Skin of body (tissue), 2 donors: ENCODE data around the gene GMDS. TPM values are rescaled to one million over a fixed set of nuclear protein-coding genes. Genes with fewer than 3 reads are reported as not detected.

Experiments
- DNase-seq: peaks from one replicate; lab custom pipeline; 2025; lab: John Stamatoyannopoulos, UW
- total RNA-seq: library from RNA; depleted of rRNA; stranded (reverse); fragments of >200 nt; gene quantifications from one replicate; pipeline ENCODE4 v1.2.3, GENCODE V29; 2014

The GMDS gene
- total RNA-seq, 1 donor from 2014 or later = 12.5 TPM

DNA sequence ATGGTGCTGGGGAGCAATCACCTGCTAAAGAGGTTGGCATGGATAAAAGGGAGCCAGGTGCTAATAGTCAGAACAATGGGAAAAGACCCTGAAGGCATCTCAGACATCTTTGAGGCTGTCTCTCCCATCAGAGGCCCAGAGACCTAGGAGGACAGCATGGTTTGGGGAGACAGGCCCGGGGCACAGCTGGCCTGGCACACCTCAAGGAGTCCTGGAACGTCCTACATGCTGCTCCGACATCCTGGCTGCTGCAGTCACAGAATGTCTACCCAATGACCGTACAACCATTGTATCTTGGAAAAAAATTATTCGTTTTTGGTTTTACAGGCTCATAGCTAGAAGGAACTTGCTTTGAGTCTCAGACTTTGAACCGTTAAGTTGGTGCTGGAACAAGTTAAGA lies 4.4 kb downstream of the GMDS start:
- DNase-seq = no peak

DNA sequence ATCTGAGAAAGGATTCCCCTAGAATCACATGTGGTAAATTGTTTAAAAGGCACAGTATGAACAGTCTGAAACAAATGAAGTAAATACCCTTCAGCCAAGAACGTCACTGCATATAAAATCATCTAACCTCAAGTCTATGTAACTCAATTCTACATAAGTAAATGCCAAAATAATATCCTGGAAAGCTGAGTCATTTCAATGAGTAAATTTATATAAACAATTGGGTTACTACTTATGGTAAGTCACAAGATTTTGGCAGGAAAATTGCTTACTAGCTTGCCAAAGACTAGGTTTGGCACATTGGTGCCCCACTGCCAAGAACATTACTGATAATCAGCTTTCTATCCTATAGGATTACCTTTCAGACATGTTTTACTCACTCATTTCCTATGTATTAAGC lies 8.4 kb downstream of the GMDS start:
- no peak for DNase-seq

DNA sequence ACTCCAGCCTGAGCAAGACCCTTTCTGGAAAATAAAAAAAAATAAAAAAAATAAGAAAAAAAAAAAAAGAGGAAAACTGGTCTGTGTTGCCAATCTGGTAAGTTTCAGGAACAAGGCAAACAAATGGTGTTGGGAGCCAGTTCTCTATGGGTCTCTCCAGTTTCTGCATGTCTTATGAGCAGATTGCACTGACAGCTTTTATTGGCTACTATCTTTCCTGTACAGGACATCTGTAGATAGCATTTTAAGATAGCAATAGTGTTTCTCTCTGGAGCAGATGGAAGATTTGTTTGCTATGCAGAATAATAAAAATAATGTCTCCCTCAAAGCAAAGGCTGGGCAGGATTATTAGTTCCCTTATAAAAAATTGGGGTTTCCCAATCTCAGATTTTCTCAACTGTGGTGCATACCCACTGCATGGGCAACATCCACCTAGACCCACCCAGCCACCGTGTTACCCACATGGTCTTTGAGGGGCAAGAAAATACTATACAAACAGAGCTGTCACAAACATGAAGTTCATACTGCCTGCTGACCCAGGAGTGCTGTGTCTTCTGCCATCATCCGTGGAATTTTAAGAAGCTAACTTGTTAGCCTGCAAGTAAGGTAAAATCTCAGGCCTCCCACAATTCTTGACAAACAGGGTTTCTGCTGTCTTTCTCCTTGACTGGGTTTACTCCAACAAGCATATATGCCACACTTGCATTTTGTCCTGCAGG lies 9.5 kb downstream of the GMDS start:
- DNase-seq = no peak

DNA sequence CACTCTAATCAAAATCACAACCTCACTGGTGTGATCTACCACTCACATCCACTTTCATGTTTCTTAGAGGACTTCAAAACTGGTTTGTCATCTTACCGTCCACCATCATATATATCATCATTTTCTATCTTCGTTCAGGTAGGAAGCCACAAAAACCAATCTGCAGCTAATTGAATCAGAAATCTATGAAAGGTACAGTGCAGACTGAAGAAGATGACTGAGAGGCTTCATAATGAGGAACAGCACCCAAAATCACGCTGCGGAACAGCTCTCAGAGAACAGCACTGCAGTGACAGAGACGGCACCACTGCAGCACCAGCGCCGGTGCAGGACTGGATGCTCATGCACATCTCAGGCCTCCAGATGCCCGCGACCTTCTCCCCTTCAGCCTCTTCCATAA lies 13.0 kb downstream of the GMDS start:
- no peak for DNase-seq

DNA sequence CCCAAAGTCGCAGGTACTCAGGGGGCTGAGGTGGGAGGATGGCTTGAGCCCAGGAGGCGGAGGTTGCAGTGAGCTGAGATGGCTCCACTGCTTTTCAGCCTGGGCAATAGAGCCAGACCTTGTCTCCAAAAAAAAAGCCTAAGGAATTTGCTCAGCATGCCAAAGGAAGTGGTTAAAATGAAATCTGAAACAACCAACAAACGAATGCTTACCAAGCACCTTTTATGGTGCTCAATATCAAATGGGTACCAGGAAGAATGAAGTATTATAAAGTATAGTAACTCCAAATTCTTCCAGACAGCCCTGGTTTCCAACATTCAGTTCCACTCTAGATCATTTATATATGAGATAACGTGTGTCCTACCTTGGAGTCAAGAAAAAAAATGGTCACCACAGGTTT lies 14.0 kb downstream of the GMDS start:
- DNase-seq = no peak

DNA sequence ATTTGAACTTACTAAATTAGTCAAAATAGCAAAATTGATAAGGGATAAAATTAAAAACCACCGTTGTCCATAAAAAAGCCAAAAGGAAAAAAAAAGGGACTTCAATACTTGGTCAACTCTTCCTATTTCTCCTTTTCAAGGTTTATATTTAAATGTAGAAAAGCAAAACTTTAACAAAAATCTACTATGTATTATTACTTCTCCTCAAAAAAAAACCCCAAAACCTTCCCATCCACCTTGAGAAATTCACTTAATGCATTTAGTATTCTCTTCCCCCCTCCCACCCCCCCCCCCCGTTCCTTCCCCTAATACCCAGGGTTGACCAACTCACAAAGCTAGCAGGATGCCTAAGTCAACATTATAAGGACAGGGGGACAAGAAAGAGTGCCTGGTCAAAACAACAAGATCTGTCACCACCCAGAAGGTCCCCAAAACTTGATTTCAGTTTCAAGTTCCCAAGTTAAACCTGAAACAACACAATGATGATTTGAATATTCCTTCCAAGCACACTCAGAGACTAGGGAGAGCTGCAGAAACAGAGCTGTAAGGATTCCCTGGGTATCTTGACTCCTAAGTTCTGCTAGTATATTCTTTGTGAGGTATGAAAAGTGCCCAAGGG lies 14.6 kb downstream of the GMDS start:
- no peak for DNase-seq

DNA sequence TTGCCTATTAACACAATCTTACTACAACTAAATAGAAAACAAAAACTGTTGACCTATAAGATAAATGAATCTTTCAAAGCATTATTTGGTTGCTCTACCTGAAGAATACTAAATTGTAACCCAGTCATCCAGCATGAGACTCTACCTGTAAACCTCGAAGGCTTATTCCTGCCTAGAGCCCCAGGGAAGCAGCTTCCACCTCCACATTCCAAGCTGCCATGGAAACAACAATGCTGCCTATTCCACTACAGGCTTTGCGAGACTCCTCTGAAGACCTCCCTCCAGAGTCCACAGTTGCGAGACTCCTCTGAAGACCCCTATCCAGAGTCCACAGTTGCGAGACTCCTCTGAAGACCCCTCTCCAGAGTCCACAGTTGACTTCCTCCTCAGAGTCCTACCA lies 15.7 kb downstream of the GMDS start:
- no peak for DNase-seq

DNA sequence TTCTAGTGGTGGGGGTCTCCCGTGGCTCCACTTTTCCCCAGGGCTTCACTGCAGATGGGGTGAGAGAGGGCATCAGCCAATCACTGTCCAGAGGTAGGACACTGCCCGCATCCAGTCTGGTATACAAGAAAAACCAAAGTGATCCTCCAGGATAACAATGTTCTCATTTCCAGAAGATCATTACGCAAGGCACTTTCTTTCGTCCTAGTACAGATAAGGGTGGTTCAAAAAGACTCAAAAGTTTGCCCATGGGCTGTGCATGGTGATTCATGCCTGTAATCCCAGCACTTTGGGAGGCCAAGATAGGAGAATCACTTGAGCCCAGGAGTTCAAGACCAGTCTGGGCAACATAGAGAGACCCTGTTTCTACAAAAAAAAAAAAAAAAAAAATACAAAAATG lies 16.4 kb downstream of the GMDS start:
- no peak for DNase-seq

DNA sequence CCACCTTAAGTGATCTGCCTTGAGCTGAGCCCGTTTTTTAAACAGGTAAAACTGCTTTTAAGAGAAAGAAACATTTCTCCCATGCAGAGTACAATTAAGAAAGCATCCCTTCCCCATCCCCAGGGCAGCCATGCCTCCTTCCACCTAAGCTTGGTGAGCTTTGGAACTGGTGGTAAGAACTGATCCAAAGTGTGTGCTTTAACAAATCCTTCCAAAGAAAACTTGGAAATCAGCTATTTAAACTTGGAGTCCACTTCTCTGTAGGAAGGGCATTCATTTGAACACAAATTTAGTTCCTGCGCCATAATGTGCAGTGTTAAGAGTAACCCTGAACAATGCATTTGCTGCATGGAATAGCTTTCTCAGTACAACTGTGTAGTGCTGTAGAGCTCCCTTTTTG lies 17.0 kb downstream of the GMDS start:
- DNase-seq = no peak

DNA sequence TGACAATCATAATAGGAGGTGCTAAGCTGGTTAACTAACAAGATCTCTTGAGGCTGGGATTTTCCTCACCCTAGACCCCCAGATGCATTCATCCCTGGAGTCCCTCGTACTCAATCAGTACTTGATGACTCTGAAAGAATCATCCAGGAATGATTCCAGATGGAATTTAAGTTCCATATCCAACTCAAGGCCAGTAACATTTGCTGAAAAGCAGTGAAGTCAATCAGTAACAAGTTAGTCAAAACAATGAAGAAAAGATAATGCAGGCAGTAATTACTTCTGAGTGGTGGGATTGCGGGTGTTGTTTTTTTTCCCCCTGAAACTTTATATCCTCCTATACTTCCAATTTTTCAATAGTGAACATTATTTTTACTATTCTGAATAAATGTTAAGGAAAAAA lies 18.6 kb downstream of the GMDS start:
- no peak for DNase-seq

DNA sequence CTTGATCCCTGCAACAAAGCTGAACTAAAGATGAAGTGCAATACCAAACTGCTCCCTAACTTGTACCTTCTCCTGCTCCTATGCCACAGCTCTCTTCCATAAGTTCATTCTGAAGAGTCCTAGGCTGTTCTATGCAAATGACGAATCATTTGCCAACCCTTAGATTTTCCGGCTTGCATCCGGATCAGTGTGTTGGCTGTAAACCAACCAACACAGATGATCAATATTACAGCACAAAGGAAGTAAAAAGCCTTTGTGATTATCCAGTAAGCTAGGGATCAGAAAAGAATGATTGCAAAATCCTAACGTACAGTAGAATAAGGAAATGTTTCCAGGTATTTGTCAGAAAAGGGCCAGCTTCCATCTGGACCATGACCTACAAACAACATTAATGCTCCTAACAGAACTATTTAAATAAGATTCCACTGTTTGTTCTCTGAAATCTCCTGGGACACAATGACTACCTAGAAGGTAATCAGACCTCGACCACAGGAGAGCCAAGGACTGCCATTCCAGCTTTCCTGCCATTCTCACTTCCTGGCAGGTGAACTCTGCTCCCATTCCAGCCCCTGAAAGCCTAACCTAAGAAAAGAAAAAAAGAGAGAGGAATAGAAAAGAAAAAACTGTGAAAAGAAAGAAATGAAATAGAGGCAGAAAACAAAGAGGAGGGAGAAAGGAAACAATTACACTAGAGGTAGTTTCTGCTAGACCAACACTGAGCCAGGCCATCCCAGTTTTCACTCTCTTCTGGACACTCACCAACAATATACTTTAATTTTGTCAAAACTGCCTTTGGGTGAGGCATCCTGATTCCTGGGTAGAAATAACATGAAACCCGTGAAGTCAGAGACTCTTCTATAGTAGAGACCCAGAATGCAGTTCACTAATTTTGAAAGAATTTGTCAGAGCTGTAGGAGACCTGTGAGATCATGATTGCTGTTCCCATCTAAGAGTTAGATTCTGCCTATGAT lies 19.7 kb downstream of the GMDS start:
- DNase-seq = no peak

DNA sequence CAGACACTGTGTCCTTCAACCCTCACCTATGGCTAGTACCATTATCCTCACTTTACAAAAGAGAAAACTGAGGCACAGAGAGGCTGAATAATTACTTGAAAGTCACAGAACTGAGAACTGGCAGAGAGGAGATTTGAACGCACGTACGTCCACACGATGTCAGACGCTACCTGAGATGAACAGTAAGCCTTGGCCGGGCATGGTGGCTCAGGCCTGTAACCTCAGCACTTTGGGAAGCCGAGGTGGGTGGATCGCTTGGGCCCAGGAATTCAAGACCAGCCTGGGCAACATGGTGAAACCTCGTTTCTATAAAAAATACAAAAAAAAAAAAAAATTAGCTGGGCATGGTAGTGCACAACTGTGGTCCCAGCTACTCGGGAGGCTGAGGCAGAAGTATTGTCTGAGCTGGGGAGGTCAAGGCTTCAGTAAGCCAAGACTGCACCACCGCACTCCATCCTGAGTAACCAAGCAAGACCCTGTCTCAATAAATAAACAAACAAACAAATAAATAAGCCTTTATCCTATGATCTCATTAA lies 20.5 kb downstream of the GMDS start:
- no peak for DNase-seq

DNA sequence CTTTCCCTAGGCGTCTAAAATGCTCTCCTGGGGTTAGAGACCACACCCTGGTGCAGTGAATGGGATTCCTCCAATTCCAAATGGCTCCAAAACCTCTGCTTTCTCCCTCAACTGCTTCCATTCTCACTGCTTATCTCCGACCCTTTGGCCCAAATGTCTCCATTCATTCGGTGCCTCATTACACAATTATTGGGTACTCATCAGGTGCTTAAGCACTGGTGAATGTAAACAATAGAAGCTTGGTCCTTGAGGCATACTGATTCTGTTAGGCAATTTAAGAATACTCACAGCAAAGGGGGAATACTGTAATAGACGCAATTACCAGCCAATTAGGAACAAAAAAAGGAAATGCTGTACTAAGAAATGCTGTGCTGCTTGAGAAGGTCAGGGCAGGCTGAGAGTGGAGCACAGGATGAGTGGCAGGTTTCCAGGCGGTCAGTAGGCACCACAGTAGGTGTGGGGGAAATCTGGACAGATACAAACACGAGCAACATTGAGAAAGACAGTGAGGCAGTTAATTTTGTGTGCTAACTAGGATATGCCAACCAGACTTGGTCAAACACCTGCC lies 23.0 kb downstream of the GMDS start:
- DNase-seq = no peak

DNA sequence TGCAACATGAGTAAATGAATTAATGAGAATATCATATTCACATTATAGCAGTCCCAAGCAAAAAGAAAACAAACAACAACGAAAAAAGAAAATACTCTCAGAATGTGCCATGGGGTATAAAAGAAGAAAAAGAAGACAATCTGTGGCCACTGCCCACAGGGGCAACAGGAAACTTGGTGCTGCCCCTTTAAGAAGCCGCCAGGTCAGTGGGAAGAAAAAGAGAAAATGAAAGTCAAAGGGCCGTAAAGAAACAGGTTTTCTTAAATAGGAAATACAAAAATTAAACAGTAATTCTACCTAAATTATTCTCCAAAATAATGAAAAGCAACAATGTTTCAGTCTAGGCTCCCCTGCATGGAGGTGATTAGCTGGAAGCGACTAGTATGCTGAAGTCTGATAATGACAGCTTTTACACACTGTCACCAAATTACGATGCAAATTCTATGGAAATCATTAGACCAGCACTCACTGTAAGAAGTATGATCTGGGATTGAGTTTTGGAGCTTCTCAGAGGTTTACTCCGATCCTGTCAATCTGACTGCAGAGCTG lies 23.6 kb downstream of the GMDS start:
- no peak for DNase-seq

DNA sequence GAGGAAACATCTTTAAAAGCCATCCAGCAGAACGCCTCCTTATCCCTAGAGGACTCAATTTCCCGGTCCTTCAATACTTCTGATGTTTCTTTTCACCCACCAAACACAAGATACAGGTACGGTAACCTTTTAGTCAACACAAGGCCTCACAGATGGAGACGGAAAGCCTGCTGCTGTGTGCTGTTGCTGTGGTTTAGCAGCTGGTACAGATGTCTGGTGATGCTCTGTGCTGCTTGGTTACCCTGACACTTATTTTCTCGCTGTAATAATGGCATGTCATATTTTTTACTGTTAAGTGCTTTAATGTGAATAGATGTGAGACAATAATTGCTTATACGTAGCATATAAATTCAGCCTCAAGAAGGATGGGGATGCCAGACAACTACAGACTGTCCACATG lies 25.3 kb downstream of the GMDS start:
- no peak for DNase-seq

DNA sequence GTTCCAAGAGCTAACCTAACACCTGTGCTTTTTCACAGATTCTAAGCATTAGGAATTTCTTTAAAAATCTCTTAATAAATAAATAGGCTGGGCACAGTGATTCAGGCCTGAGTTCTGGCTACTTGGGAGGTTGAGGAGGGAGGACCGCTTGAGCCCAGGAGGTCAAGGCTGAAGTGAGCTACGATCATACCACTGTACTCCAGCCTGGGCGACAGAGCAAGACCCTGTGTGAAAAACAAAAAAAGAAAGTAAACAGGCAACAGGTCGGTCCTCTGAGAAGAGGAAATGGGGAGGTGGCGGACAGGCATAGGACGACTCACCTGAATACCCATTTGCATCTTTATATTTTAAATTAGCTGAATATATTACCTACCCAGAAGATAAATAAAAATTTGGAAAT lies 26.5 kb downstream of the GMDS start:
- DNase-seq = no peak

DNA sequence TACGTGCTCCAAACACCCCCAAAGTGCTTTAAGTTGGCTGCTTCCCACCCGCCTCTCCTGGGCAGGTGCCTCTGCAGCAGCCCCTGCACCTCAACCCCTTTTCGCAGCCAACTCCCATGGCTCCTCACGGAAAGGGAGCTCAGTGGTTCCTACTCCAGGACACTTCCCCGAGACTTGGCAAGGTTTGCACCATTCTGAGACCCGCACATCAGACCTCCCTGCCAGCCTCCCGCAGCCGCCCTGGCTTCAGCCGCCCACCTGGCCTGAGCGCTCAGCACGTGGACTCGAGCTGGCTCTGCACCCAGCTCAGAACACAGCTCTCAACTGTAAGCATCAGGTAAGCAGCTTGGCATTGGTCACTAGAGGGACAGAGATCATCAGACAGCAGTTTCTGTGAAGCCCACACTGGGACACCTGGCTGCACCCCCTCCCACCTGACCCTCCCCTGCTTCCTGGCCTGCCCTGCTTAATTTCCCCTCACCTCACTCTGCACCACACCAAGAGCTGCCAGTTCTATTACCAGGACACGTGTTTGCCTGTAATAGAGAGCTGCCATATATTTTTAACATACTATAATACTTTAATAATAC lies 28.5 kb downstream of the GMDS start:
- no peak for DNase-seq

DNA sequence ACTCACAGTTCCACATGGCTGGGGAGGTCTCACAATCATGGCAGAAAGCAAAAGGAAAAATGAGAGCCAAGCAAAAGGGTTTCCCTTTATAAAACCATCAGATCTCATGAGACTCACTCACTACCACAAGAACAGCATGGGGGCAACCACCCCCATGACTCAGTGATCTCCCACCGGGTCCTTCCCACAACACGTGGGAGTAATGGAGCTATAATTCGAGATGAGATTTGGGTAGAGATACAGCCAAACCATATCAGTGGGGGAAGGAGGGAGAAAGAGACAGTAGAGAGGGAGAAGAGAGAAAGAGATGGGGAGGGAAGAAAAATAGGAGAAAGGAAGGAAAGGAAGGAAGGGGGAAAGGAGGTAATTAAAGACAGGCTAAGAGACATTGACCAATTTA lies 30.1 kb downstream of the GMDS start:
- DNase-seq = no peak

DNA sequence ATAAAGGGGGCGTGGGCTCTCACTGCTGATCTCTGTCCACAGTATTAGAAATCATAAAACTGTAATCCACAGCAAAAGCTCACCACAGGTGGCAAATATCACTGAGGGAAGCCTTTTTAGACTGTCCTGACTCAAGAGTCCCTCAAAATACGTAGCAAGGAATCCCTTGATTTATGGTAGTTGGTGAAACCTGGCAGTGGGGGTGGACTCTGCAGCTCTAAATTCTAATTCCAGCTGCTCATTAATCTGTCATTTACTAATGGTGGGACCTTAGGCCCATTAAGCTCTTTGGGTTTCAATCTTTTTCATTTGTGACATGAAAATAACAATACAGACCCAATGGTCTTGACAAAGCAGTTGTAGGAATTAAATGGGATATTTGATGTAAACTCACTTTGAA lies 32.3 kb downstream of the GMDS start:
- DNase-seq = no peak

DNA sequence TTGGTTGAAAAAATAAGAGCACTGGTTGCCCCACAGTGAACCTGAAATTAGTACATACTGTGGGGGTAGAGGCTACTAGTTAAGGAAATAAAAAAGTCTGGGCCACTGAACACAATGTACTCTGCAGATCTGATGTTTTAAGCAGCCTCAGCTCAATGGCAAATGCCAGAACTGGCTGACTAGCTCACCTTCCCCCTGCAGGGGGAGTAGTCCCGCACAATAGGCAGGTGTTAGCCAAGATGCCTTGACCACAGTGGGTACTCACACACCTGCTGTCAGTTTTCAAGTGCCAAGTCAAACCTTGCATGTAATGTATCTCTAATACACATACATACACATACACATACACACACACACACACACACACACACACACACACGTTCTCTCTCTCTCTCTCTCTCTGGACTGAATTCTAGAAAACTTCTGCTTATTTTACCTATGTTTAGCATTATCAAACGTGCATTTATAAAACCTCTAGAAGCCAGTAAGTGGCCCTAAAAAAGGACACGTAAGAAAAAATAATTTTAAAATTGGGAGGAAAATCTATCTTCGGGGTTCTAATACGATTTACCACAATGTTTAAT lies 36.1 kb downstream of the GMDS start:
- no peak for DNase-seq

DNA sequence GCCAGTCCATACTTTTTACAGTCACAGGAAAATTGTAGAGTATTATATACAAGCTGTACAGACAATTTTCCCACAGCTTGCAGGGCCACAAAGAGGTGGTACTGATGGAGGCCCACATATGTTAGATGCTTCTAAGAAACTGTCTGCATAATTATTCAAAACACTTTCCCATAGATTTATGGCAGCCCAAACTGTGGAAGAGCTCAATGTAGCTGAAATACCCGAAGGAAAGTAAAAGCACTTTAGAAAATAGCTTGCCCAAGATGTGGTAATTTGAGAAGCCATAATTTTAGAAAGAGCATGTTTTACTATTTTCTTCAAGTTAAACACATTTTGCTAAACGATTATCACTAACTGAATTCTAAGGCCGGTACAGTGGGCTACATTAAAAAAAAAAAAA lies 36.9 kb downstream of the GMDS start:
- no peak for DNase-seq
